HEK293 (cell line): Measurements from ENCODE around the gene ITGB1.

ENCODE experiments used
- SETDB1 ChIP-seq: IDR thresholded peaks from one replicate; pipeline ENCODE4 v1.6.1; 2017; ENCODE audit warnings: mild to moderate bottlenecking, low read length, moderate library complexity, mixed read lengths; ENCODE audit not compliant: insufficient read length
- TCF7L2 ChIP-seq: IDR thresholded peaks from 2 replicates; pipeline ENCODE4 v1.6.1; 2011; ENCODE audit warnings: low read depth, mild to moderate bottlenecking, inconsistent platforms, low read length, moderate library complexity, borderline replicate concordance
- ZFHX2 ChIP-seq: fragments of 450-650 bp; formaldehyde crosslinking; conservative IDR thresholded peaks from 2 replicates; pipeline ENCODE4 v1.5.1; 2016; ENCODE audit warnings: missing biosample characterization, missing genetic modification characterization
- ZFP69B ChIP-seq: fragments of 450-650 bp; formaldehyde crosslinking; IDR thresholded peaks from 2 replicates; pipeline ENCODE4 v1.5.1; 2016; ENCODE audit warnings: missing biosample characterization, missing genetic modification characterization
- ZNF24 ChIP-seq: fragments of 450-650 bp; formaldehyde crosslinking; IDR thresholded peaks from 2 replicates; pipeline ENCODE4 v1.5.1; 2016; ENCODE audit warnings: missing biosample characterization, missing genetic modification characterization
- ZNF292 ChIP-seq: fragments of 450-650 bp; formaldehyde crosslinking; IDR thresholded peaks from 2 replicates; pipeline ENCODE4 v1.5.1; 2016; ENCODE audit warnings: low read depth, missing biosample characterization, missing genetic modification characterization, borderline replicate concordance
- ZNF391 ChIP-seq: fragments of 450-650 bp; formaldehyde crosslinking; IDR thresholded peaks from 2 replicates; pipeline ENCODE4 v1.5.1; 2016; ENCODE audit warnings: low read depth, missing biosample characterization, missing genetic modification characterization, borderline replicate concordance
- ZNF624 ChIP-seq: fragments of 450-650 bp; formaldehyde crosslinking; IDR thresholded peaks from 2 replicates; pipeline ENCODE4 v1.5.1; 2017; ENCODE audit warnings: missing biosample characterization, missing genetic modification characterization
- ZNF670 ChIP-seq: fragments of 450-650 bp; formaldehyde crosslinking; IDR thresholded peaks from 2 replicates; pipeline ENCODE4 v1.5.1; 2016; ENCODE audit warnings: missing biosample characterization, missing genetic modification characterization, low read depth
- ZNF776 ChIP-seq: fragments of 450-650 bp; formaldehyde crosslinking; IDR thresholded peaks from 2 replicates; pipeline ENCODE4 v1.5.0; 2017; ENCODE audit warnings: missing biosample characterization, missing genetic modification characterization, borderline replicate concordance
- TF ChIP-seq, protein P1 (sequence below): fragments of 450-650 bp; formaldehyde crosslinking; IDR thresholded peaks from 2 replicates; pipeline ENCODE4 v1.5.1; 2016; ENCODE audit warnings: missing biosample characterization, missing genetic modification characterization
- TF ChIP-seq, protein P2 (sequence below): fragments of 450-650 bp; formaldehyde crosslinking; IDR thresholded peaks from 2 replicates; pipeline ENCODE4 v1.5.1; 2016; ENCODE audit warnings: missing biosample characterization, missing genetic modification characterization

DNA sequence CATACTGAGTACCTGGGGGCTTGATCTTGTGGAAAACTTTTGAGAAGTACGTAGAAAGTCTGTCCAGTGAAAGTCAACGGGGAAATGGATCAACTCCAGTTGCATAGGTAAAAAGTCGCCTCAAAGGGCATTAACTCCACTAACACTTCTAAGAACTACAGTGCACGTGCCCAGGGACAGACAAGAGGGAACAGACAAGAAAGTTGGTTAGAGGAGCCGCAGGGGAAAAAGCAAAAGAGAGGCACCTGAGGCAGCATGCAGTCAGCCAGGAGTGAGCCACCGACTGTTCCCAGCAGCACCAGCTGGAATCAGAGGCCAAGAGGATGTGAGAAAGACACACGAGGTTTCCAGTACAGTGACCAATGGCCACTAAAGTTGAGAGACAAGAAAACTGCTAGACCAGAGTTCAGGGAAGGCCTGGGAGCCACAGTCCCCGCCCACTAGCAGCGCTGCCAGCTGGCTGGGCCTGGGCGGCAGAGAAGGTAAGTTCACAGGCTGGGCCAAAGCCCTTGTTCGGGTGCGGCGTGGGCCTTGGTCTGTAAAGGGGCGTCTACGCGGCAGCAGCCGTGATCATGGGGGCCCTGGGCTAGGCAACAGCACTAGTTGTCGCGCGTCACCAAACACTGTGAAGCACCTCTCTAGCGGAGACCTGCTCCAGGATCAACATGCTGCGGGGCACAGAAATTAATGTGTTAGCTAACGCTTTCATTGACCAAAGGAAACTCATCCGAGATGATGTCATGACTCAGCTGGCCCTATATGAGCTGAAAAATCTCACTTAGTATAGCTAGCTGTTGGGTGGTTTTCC, 14.0 kb downstream of the ITGB1 start:
- no peak for TF ChIP-seq TCF7L2
- TF ChIP-seq ZNF670 (tag by site-specific recombination): no peak
- TF ChIP-seq ZNF776 (tag by site-specific recombination): no peak
- TF ChIP-seq ZNF391 (tag by site-specific recombination): no peak
- no peak for TF ChIP-seq ZNF24 (tag by site-specific recombination)
- TF ChIP-seq, protein P1, sequence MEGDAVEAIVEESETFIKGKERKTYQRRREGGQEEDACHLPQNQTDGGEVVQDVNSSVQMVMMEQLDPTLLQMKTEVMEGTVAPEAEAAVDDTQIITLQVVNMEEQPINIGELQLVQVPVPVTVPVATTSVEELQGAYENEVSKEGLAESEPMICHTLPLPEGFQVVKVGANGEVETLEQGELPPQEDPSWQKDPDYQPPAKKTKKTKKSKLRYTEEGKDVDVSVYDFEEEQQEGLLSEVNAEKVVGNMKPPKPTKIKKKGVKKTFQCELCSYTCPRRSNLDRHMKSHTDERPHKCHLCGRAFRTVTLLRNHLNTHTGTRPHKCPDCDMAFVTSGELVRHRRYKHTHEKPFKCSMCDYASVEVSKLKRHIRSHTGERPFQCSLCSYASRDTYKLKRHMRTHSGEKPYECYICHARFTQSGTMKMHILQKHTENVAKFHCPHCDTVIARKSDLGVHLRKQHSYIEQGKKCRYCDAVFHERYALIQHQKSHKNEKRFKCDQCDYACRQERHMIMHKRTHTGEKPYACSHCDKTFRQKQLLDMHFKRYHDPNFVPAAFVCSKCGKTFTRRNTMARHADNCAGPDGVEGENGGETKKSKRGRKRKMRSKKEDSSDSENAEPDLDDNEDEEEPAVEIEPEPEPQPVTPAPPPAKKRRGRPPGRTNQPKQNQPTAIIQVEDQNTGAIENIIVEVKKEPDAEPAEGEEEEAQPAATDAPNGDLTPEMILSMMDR (tag by site-specific recombination): no peak
- no peak for TF ChIP-seq SETDB1
- TF ChIP-seq ZNF624 (tag by site-specific recombination): no peak
- no peak for TF ChIP-seq ZNF292 (tag by site-specific recombination)
- TF ChIP-seq ZFP69B (tag by site-specific recombination): no peak
- TF ChIP-seq, protein P2, sequence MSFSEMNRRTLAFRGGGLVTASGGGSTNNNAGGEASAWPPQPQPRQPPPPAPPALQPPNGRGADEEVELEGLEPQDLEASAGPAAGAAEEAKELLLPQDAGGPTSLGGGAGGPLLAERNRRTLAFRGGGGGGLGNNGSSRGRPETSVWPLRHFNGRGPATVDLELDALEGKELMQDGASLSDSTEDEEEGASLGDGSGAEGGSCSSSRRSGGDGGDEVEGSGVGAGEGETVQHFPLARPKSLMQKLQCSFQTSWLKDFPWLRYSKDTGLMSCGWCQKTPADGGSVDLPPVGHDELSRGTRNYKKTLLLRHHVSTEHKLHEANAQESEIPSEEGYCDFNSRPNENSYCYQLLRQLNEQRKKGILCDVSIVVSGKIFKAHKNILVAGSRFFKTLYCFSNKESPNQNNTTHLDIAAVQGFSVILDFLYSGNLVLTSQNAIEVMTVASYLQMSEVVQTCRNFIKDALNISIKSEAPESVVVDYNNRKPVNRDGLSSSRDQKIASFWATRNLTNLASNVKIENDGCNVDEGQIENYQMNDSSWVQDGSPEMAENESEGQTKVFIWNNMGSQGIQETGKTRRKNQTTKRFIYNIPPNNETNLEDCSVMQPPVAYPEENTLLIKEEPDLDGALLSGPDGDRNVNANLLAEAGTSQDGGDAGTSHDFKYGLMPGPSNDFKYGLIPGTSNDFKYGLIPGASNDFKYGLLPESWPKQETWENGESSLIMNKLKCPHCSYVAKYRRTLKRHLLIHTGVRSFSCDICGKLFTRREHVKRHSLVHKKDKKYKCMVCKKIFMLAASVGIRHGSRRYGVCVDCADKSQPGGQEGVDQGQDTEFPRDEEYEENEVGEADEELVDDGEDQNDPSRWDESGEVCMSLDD (tag by site-specific recombination): no peak
- peak; percentile 17; the same call in 1 of the 2 replicates for TF ChIP-seq ZFHX2 (tag by site-specific recombination)
